ENCODE data around the gene CACNA1G.

Gene CACNA1G

GRCh38 chr17:50547035-50547735, 13.3 kb upstream of the CACNA1G start, which contains the start of gene SPATA20:
SPATA20 (plus strand) TSS chr17:50547174; CDS start chr17:50547209, 35 bp downstream.
- DNase-seq (ENCODE audit: low read depth) = peak; percentile 66
- TF ChIP-seq CTCF (IDR thresholded peaks at IDR 0.05; ENCODE audit: control insufficient read depth, insufficient read depth, low read depth, low read length, missing control alignments) = peak; percentile 97
- peak within 1 kb of the TSS; percentile 62 for H3K4me3 ChIP-seq (ENCODE audit: control insufficient read depth, low read depth, low read length)

DNA sequence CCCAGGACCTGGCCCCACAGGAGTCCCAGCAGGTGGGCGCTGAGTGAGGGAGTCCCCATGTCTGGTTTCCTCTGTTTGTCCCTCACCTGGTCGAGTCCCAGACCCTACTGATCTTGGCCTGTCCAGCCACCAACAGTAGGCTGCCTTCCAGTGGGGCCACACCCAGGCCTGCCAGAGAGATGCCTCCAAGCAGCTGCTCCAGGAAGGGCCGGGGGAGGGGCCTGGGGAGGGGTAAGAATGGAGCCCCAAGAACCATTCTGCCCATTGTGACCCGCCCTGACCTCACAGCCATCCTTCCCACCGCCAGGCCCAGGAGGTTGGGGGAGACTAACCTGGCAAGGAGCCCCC, 12.8 kb upstream of the CACNA1G start:
- H3K4me3 ChIP-seq (ENCODE audit: control insufficient read depth, low read depth, low read length) = peak overlapping the region; percentile 62
- no peak for TF ChIP-seq CTCF (IDR thresholded peaks at IDR 0.05; ENCODE audit: control insufficient read depth, insufficient read depth, low read depth, low read length, missing control alignments)
- DNase-seq (ENCODE audit: low read depth) = no peak

GRCh38 chr17:50548831-50549230, 11.7 kb upstream of the CACNA1G start:
- DNase-seq (ENCODE audit: low read depth) = no peak
- TF ChIP-seq CTCF (IDR thresholded peaks at IDR 0.05; ENCODE audit: control insufficient read depth, insufficient read depth, low read depth, low read length, missing control alignments) = no peak
- no peak overlapping the region for H3K4me3 ChIP-seq (ENCODE audit: control insufficient read depth, low read depth, low read length)

GRCh38 chr17:50549256-50549941, 11.1 kb upstream of the CACNA1G start:
- H3K4me3 ChIP-seq (ENCODE audit: control insufficient read depth, low read depth, low read length) = no peak overlapping the region
- DNase-seq (ENCODE audit: low read depth) = no peak
- no peak for TF ChIP-seq CTCF (IDR thresholded peaks at IDR 0.05; ENCODE audit: control insufficient read depth, insufficient read depth, low read depth, low read length, missing control alignments)

DNA sequence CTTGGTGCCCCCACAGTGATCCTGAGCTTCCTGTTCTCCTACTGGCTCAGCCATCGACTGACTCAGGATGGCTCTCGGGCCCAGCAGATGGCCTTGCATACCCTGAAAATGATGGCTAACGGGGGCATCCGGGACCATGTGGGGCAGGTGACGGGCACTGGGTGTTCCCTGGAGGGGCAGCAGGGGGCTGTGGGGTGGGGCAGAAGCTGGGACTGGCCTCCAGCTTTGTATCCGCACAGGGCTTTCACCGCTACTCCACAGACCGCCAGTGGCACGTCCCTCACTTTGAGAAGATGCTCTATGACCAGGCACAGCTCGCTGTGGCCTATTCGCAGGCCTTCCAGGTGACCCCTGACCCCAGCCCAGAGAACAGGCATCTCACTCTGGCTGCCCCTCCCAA, 10.5 kb upstream of the CACNA1G start:
- H3K4me3 ChIP-seq (ENCODE audit: control insufficient read depth, low read depth, low read length) = no peak overlapping the region
- no peak for TF ChIP-seq CTCF (IDR thresholded peaks at IDR 0.05; ENCODE audit: control insufficient read depth, insufficient read depth, low read depth, low read length, missing control alignments)
- DNase-seq (ENCODE audit: low read depth) = no peak

DNA sequence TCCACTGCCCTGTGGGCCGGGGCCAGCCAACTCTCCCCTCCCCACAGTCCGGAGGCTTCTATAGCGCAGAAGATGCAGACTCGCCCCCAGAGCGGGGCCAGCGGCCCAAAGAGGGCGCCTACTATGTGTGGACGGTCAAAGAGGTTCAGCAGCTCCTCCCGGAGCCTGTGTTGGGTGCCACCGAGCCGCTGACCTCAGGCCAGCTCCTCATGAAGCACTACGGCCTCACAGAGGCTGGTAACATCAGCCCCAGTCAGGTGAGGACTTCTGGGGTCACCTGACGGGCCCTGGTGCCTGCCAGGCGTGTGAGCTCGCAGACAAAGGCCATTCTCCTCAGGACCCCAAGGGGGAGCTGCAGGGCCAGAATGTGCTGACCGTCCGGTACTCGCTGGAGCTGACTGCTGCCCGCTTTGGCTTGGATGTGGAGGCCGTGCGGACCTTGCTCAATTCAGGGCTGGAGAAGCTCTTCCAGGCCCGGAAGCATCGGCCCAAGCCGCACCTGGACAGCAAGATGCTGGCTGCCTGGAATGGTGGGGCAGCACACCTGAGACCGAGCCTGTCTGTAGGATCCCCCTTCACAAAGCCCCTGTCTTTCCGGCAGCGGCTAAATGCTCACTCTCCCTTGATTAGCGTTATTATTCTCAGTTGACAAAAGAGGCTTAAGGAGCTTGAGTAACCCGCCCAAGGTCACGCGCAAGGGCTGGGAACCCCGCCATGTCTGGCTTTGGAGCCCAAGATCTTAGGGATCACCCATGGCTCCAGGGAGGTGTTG, 9.7 kb upstream of the CACNA1G start:
- TF ChIP-seq CTCF (IDR thresholded peaks at IDR 0.05; ENCODE audit: control insufficient read depth, insufficient read depth, low read depth, low read length, missing control alignments) = peak; percentile 94
- peak; percentile 56 for DNase-seq (ENCODE audit: low read depth)
- H3K4me3 ChIP-seq (ENCODE audit: control insufficient read depth, low read depth, low read length) = no peak overlapping the region
